Small intestine (tissue), 7 donors: Measurements from ENCODE around the gene SLC25A1. TPM values are rescaled to one million over a fixed set of nuclear protein-coding genes. Genes with fewer than 3 reads are reported as not detected.

Source experiments
- DNase-seq, 2 donors: peaks; one replicate each; pipeline versions ENCODE4 v3.0.0 to v3.0.0-alpha.2; 2013
- FAIRE-seq: peaks from 2 replicates; lab custom pipeline; 2012; peaks lifted over from hg19 to GRCh38; lab: Jason Lieb, UNC
- H3K27ac ChIP-seq, 3 donors: one replicate each; pipeline ENCODE4 v1.5.1; 2013; ENCODE audit warnings: low read length in 2 of 3, mild to moderate bottlenecking in 2 of 3, control low read depth in 1 of 3, inconsistent platforms in 1 of 3, low read depth in 1 of 3, moderate library complexity in 1 of 3
- H3K27me3 ChIP-seq, 3 donors: one replicate each; pipeline ENCODE4 v1.6.1; 2013; ENCODE audit warnings: low read length in 3 of 3, inconsistent platforms in 1 of 3; ENCODE audit not compliant: control insufficient read depth in 3 of 3, insufficient read depth in 3 of 3
- H3K36me3 ChIP-seq, 3 donors: one replicate each; pipeline ENCODE4 v1.6.1; 2013; ENCODE audit warnings: low read length in 3 of 3, inconsistent platforms in 1 of 3, low read depth in 1 of 3, mild to moderate bottlenecking in 1 of 3, moderate library complexity in 1 of 3; ENCODE audit not compliant: control insufficient read depth in 3 of 3, insufficient read depth in 2 of 3
- H3K4me1 ChIP-seq, 3 donors: one replicate each; pipeline ENCODE4 v1.6.1; 2013; ENCODE audit warnings: low read length in 2 of 3, inconsistent platforms in 1 of 3, low read depth in 1 of 3, mild to moderate bottlenecking in 1 of 3, moderate library complexity in 1 of 3; ENCODE audit not compliant: control insufficient read depth in 3 of 3, insufficient read depth in 2 of 3
- H3K4me3 ChIP-seq, 3 donors: one replicate each; pipeline ENCODE4 v1.5.1; 2013; ENCODE audit warnings: low read length in 3 of 3, control low read depth in 1 of 3, inconsistent platforms in 1 of 3, low read depth in 1 of 3, mild to moderate bottlenecking in 1 of 3, moderate library complexity in 1 of 3
- H3K9me3 ChIP-seq, 2 donors: one replicate each; pipeline ENCODE4 v1.6.1; 2013; ENCODE audit warnings: low read depth in 1 of 2, low read length in 1 of 2; ENCODE audit not compliant: control insufficient read depth in 2 of 2, insufficient read depth in 1 of 2
- WGBS, 3 donors: extraction: QIAGEN DNeasy Blood & Tissue Kit; methylation state at CpG; one replicate each; pipeline ENCODE4 v1.1.7; 2013; 5-methylcytosine and 5-hydroxymethylcytosine counted together
- polyA plus RNA-seq, 4 donors: library from polyadenylated mRNA; stranded (reverse) in 3 of 4; unstranded in 1 of 4; fragments of 200-250 nt in 3 of 4; fragments of 120-200 nt in 1 of 4; gene quantifications; one replicate each; pipeline versions ENCODE4 v1.2.1 to v1.2.3, GENCODE V29; 2013
- donor health status: healthy with polysubstance abuse.
- donor health status: control.
- donor health status: control.
- donor health status: Bipolar disorder and iron deficiency.
- donor health status: healthy.

Gene SLC25A1
- polyA plus RNA-seq, 4 donors: 116 to 227 (median 167) TPM

GRCh38 chr22:19213001-19213400 lies 34.5 kb upstream of the SLC25A1 start:
- Histone ChIP-seq H3K9me3 (no peaks in the 10 kb centered on the region), H3K4me1 (no peaks in the 10 kb centered on the region), H3K27ac (no peak overlapping the region), H3K36me3 (peaks cover 0 to 9% (median 0%) of the 10 kb centered on the region in 3 donors), H3K27me3 (no peaks in the 10 kb centered on the region), H3K4me3 (no peak overlapping the region)
- DNase-seq (no peak), FAIRE-seq (no peak)
- WGBS, 3 donors: 68 to 86% (median 75%) methylated on average over 1 of the region's 1 CpG

GRCh38 chr22:19212302-19212870 lies 33.9 kb upstream of the SLC25A1 start:
- H3K27ac ChIP-seq: no peak overlapping the region
- peaks cover 0 to 9% (median 0%) of the 10 kb centered on the region in 3 donors for H3K36me3 ChIP-seq
- H3K9me3 ChIP-seq: no peaks in the 10 kb centered on the region
- H3K4me3 ChIP-seq: no peak overlapping the region
- DNase-seq: no peak
- no peak for FAIRE-seq
- no peaks in the 10 kb centered on the region for H3K4me1 ChIP-seq
- 92 to 96% (median 93%) methylated on average over 1 of the region's 1 CpG for WGBS, 3 donors
- H3K27me3 ChIP-seq: no peaks in the 10 kb centered on the region

GRCh38 chr22:19210188-19210587 lies 31.7 kb upstream of the SLC25A1 start:
- H3K4me3 ChIP-seq: no peak overlapping the region
- DNase-seq (no peak), FAIRE-seq (no peak)
- WGBS, 3 donors: 94 to 97% (median 95%) methylated on average over 14 of the region's 14 CpGs
- no peak overlapping the region for H3K27ac ChIP-seq
- H3K4me1 ChIP-seq: no peaks in the 10 kb centered on the region
- peaks cover 0 to 7% (median 0%) of the 10 kb centered on the region in 3 donors for H3K36me3 ChIP-seq
- H3K9me3 ChIP-seq: no peaks in the 10 kb centered on the region
- H3K27me3 ChIP-seq: no peaks in the 10 kb centered on the region

- Histone ChIP-seq H3K4me1 (no peaks in the 10 kb centered on the region), H3K4me3 (no peak overlapping the region), H3K36me3 (peaks cover 0 to 7% (median 0%) of the 10 kb centered on the region in 3 donors), H3K9me3 (no peaks in the 10 kb centered on the region), H3K27me3 (no peaks in the 10 kb centered on the region), H3K27ac (no peak overlapping the region)
- DNase-seq (no peak), FAIRE-seq (no peak)
- WGBS, 3 donors: 67 to 79% (median 74%) methylated on average over 4 of the region's 4 CpGs
Observed at GRCh38 chr22:19208287-19208847, 29.8 kb upstream of the SLC25A1 start.

- Histone ChIP-seq H3K4me3 (no peak overlapping the region), H3K36me3 (peaks cover 0 to 7% (median 0%) of the 10 kb centered on the region in 3 donors), H3K9me3 (no peaks in the 10 kb centered on the region), H3K27me3 (no peaks in the 10 kb centered on the region), H3K4me1 (no peaks in the 10 kb centered on the region), H3K27ac (no peak overlapping the region)
- DNase-seq: no peak
- FAIRE-seq: no peak
- WGBS, 3 donors: 81 to 87% (median 82%) methylated on average over 5 of the region's 5 CpGs
Observed at GRCh38 chr22:19207884-19208283, 29.3 kb upstream of the SLC25A1 start.

GRCh38 chr22:19207401-19207808 lies 28.9 kb upstream of the SLC25A1 start:
- 77 to 83% (median 79%) methylated on average over 9 of the region's 9 CpGs for WGBS, 3 donors

GRCh38 chr22:19206287-19206686 lies 27.8 kb upstream of the SLC25A1 start:
- H3K4me1 ChIP-seq: no peaks in the 10 kb centered on the region
- no peak overlapping the region for H3K4me3 ChIP-seq
- no peaks in the 10 kb centered on the region for H3K9me3 ChIP-seq
- 83 to 88% (median 85%) methylated on average over 6 of the region's 6 CpGs for WGBS, 3 donors
- peaks cover 0 to 7% (median 0%) of the 10 kb centered on the region in 3 donors for H3K36me3 ChIP-seq
- no peaks in the 10 kb centered on the region for H3K27me3 ChIP-seq
- DNase-seq (no peak), FAIRE-seq (no peak)
- no peak overlapping the region for H3K27ac ChIP-seq

More at GRCh38 chr22:19207401-19207808, 28.9 kb upstream of the SLC25A1 start:
- FAIRE-seq: no peak
- no peak overlapping the region for H3K4me3 ChIP-seq
- DNase-seq: no peak
- H3K9me3 ChIP-seq: no peaks in the 10 kb centered on the region
- no peaks in the 10 kb centered on the region for H3K4me1 ChIP-seq
- H3K27me3 ChIP-seq: no peaks in the 10 kb centered on the region
- H3K36me3 ChIP-seq: peaks cover 0 to 7% (median 0%) of the 10 kb centered on the region in 3 donors
- H3K27ac ChIP-seq: no peak overlapping the region

- Histone ChIP-seq H3K27ac (no peak overlapping the region), H3K36me3 (peaks cover 0 to 3% (median 0%) of the 10 kb centered on the region in 3 donors), H3K27me3 (no peaks in the 10 kb centered on the region), H3K4me3 (no peak overlapping the region), H3K4me1 (no peaks in the 10 kb centered on the region), H3K9me3 (no peaks in the 10 kb centered on the region)
- FAIRE-seq: no peak
- 27 to 59% (median 51%) methylated on average over 4 of the region's 4 CpGs for WGBS, 3 donors
- no peak for DNase-seq
Observed at GRCh38 chr22:19204640-19205039, 26.1 kb upstream of the SLC25A1 start.
